Rectal smooth muscle tissue (tissue), 1 donor: ENCODE data around the gene ABCA2.

Source experiments
- H3K27ac ChIP-seq: one replicate; pipeline ENCODE4 v1.7.0; 2013; ENCODE audit warnings: low read depth, low read length, inconsistent platforms
- H3K27me3 ChIP-seq: one replicate; pipeline ENCODE4 v1.7.0; 2013; ENCODE audit warnings: low read length; ENCODE audit not compliant: control insufficient read depth, insufficient read depth
- H3K36me3 ChIP-seq: one replicate; pipeline ENCODE4 v1.7.0; 2013; ENCODE audit warnings: low read length; ENCODE audit not compliant: control insufficient read depth, insufficient read depth
- H3K4me1 ChIP-seq: one replicate; pipeline ENCODE4 v1.7.0; 2013; ENCODE audit warnings: low read length; ENCODE audit not compliant: control insufficient read depth, insufficient read depth
- H3K4me3 ChIP-seq: one replicate; pipeline ENCODE4 v1.7.0; 2013; ENCODE audit warnings: low read length
- H3K9ac ChIP-seq: one replicate; pipeline ENCODE4 v1.7.0; 2013; ENCODE audit warnings: low read length

The ABCA2 gene

GRCh38 chr9:137019891-137020683, 8.0 kb downstream of the ABCA2 start:
- no peak overlapping the region for H3K4me3 ChIP-seq
- H3K36me3 ChIP-seq = peaks cover 8% of the 10 kb centered on the region
- no peak overlapping the region for H3K9ac ChIP-seq
- no peaks in the 10 kb centered on the region for H3K4me1 ChIP-seq
- H3K27ac ChIP-seq = no peak overlapping the region
- H3K27me3 ChIP-seq = no peaks in the 10 kb centered on the region

GRCh38 chr9:137018761-137019559, 9.1 kb downstream of the ABCA2 start:
- no peak overlapping the region for H3K4me3 ChIP-seq
- H3K4me1 ChIP-seq = no peaks in the 10 kb centered on the region
- H3K9ac ChIP-seq = no peak overlapping the region
- H3K36me3 ChIP-seq = peaks cover 8% of the 10 kb centered on the region
- no peak overlapping the region for H3K27ac ChIP-seq
- H3K27me3 ChIP-seq = no peaks in the 10 kb centered on the region

- Histone ChIP-seq H3K36me3 (peaks cover 8% of the 10 kb centered on the region), H3K27me3 (no peaks in the 10 kb centered on the region), H3K4me3 (no peak overlapping the region), H3K9ac (no peak overlapping the region), H3K4me1 (no peaks in the 10 kb centered on the region), H3K27ac (no peak overlapping the region)
These were observed 10.1 kb downstream of the ABCA2 start for GRCh38 chr9:137017791-137018497.

GRCh38 chr9:137017071-137017470, 11.0 kb downstream of the ABCA2 start:
- peaks cover 8% of the 10 kb centered on the region for H3K36me3 ChIP-seq
- H3K4me3 ChIP-seq = no peak overlapping the region
- no peaks in the 10 kb centered on the region for H3K27me3 ChIP-seq
- no peaks in the 10 kb centered on the region for H3K4me1 ChIP-seq
- H3K27ac ChIP-seq = no peak overlapping the region
- H3K9ac ChIP-seq = no peak overlapping the region

GRCh38 chr9:137016436-137016835, 11.6 kb downstream of the ABCA2 start:
- Histone ChIP-seq H3K4me3 (no peak overlapping the region), H3K27me3 (no peaks in the 10 kb centered on the region), H3K36me3 (peaks cover 8% of the 10 kb centered on the region), H3K4me1 (no peaks in the 10 kb centered on the region), H3K9ac (no peak overlapping the region), H3K27ac (no peak overlapping the region)

- Histone ChIP-seq H3K27ac (no peak overlapping the region), H3K9ac (no peak overlapping the region), H3K4me1 (no peaks in the 10 kb centered on the region), H3K27me3 (no peaks in the 10 kb centered on the region), H3K36me3 (peaks cover 8% of the 10 kb centered on the region), H3K4me3 (no peak overlapping the region)
These were observed 12.1 kb downstream of the ABCA2 start for GRCh38 chr9:137015976-137016375.

GRCh38 chr9:137015540-137015930, 12.5 kb downstream of the ABCA2 start:
- Histone ChIP-seq H3K36me3 (peaks cover 8% of the 10 kb centered on the region), H3K9ac (no peak overlapping the region), H3K4me1 (no peaks in the 10 kb centered on the region), H3K27ac (no peak overlapping the region), H3K27me3 (no peaks in the 10 kb centered on the region), H3K4me3 (no peak overlapping the region)

- Histone ChIP-seq H3K4me3 (no peak overlapping the region), H3K9ac (no peak overlapping the region), H3K27me3 (no peaks in the 10 kb centered on the region), H3K4me1 (no peaks in the 10 kb centered on the region), H3K36me3 (peaks cover 8% of the 10 kb centered on the region), H3K27ac (no peak overlapping the region)
These were observed 13.1 kb downstream of the ABCA2 start for GRCh38 chr9:137014776-137015539.

- Histone ChIP-seq H3K4me3 (no peak overlapping the region), H3K27ac (no peak overlapping the region), H3K36me3 (peaks cover 8% of the 10 kb centered on the region), H3K4me1 (no peaks in the 10 kb centered on the region), H3K9ac (no peak overlapping the region), H3K27me3 (no peaks in the 10 kb centered on the region)
These were observed 13.9 kb downstream of the ABCA2 start for GRCh38 chr9:137014166-137014565.

GRCh38 chr9:137013571-137013940, 14.5 kb downstream of the ABCA2 start:
- Histone ChIP-seq H3K4me3 (no peak overlapping the region), H3K27me3 (no peaks in the 10 kb centered on the region), H3K9ac (no peak overlapping the region), H3K36me3 (peaks cover 8% of the 10 kb centered on the region), H3K27ac (no peak overlapping the region), H3K4me1 (no peaks in the 10 kb centered on the region)

GRCh38 chr9:137012694-137013570, 15.1 kb downstream of the ABCA2 start:
- H3K9ac ChIP-seq = no peak overlapping the region
- H3K27ac ChIP-seq = no peak overlapping the region
- no peak overlapping the region for H3K4me3 ChIP-seq
- H3K4me1 ChIP-seq = no peaks in the 10 kb centered on the region
- peaks cover 8% of the 10 kb centered on the region for H3K36me3 ChIP-seq
- H3K27me3 ChIP-seq = no peaks in the 10 kb centered on the region
